Sigmoid colon (tissue), 4 donors: Measurements from ENCODE around the gene MYADM.

Experiments used
- CTCF ChIP-seq, 4 experiments: fragments of 450-650 bp in 3 of 4; fragments of 200-600 bp in 1 of 4; IDR thresholded peaks; one replicate each; pipeline ENCODE4 v1.5.1; 2016 to 2019; ENCODE audit warnings: antibody characterized with exemption in 4 of 4, mild to moderate bottlenecking in 3 of 4, moderate library complexity in 2 of 4
- EP300 ChIP-seq, 4 donors: sonication (generic); formaldehyde crosslinking; IDR thresholded peaks; one replicate each; pipeline ENCODE4 v1.6.1; 2017; ENCODE audit warnings: antibody characterized with exemption in 4 of 4

GRCh38 chr19:53849237-53849676, 18.4 kb upstream of the MYADM start:
- TF ChIP-seq CTCF (IDR thresholded peaks at IDR 0.05) (no peak), EP300 (IDR thresholded peaks at IDR 0.05) (no peak)
